ES-I3 (cell line): ENCODE results near the gene KRTAP12-4.
"Not testable (repeated sequence)": the region's sequence is repeated elsewhere in the genome, so short reads cannot be mapped to it uniquely, and the experiment has no call there.

ENCODE experiments used
- H3K36me3 ChIP-seq: 2 replicates; pipeline ENCODE4 v1.6.1; 2013; ENCODE audit warnings: mild to moderate bottlenecking, low read length, control low read depth, moderate library complexity; ENCODE audit not compliant: insufficient read depth
- H3K4me1 ChIP-seq: 2 replicates; pipeline ENCODE4 v1.6.1; 2013; ENCODE audit warnings: mild to moderate bottlenecking, control low read depth, low read length; ENCODE audit not compliant: insufficient read depth
- H3K9ac ChIP-seq: 2 replicates; pipeline ENCODE4 v1.6.1; 2013; ENCODE audit warnings: low read depth, mild to moderate bottlenecking, low read length, moderate library complexity
- H3K9me3 ChIP-seq: 2 replicates; pipeline ENCODE4 v1.6.1; 2013; ENCODE audit warnings: mild to moderate bottlenecking, low read length, moderate library complexity; ENCODE audit not compliant: control insufficient read depth, insufficient read depth

Gene KRTAP12-4

DNA sequence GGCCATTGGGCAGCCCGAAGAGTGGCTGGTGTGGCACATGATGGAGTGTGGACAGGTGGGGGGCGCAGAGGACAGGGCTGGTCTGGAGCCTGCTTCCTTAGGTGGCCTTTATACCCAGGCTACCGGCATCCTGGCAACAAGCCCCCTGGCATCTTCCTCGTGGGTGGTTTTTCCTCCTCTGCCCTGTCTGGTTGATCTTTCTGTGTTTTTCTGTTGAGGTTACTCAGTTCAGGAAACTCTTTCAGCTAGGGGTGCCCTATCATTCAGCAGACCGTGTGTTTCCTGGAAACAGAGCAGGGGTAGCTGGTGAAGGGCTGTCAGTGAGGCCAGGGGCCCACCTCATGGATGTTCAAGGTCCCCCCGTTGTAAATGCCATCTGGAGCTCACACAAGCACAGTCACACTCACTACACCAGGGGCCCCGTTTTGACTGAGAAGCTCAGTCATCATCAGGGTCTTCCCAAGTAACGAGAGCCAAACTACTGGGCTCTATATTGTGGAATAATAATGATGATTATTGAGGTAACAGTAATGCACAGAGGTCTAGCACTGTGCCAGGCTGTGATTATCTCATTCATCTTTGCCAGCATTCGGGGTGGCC is at the start of gene KRTAP12-4:
KRTAP12-4 (minus strand) TSS at position 84 of the 600 bp plus-strand sequence; CDS start at position 39, 45 bp downstream.
- no peak within 1 kb of the TSS for H3K9ac ChIP-seq
- H3K4me1 ChIP-seq: peaks cover 6% of the 10 kb centered on the region; the same call in 1 of the 2 replicates
- H3K36me3 ChIP-seq: no peaks in the 10 kb centered on the region
- H3K9me3 ChIP-seq: no peaks in the 10 kb centered on the region

- Histone ChIP-seq H3K36me3 (no peaks in the 10 kb centered on the region), H3K4me1 (peaks cover 15% of the 10 kb centered on the region; the same call in 1 of the 2 replicates), H3K9me3 (no peaks in the 10 kb centered on the region), H3K9ac (peak overlapping the region; percentile 31)
These were observed 49.5 kb upstream of the KRTAP12-4 start for GRCh38 chr21:44703731-44704635.

DNA sequence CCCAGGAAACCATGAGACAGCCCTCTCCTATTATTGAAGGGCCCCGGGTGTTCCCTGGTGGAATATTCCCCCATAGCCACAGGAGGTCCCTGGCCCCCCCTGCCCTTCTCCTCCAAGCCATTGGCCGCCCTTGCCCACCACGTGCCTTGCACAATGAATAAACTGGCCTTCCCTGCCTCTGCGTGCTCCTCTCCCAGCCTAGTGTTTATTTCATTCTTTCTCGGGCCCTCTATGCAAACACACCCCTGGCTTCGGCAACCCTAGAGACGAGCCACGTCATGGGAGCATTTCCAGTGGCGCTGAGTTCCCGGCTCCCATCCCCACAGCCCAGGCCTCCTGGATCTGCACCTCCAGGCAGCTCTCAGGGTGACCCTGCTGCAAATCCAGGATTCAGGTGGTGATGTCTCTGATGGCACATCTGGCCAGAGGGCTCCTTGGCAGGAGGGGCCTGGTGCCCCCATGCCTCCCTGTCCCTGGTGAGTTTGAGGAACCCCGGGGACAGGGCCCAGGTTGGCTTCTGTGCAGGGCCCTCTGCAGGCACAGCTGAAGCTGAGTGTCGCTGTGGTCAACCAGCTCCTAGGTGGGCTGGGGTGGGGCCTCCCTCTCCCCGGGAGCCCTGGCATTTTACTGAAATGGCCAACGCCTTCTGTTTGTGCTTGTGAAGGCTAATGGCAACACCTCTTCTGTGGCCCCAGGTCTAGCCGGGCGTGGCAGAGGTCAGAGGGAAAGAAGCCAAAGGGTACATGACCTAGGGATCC is 48.7 kb upstream of the KRTAP12-4 start:
- peaks cover 15% of the 10 kb centered on the region; the same call in 1 of the 2 replicates for H3K4me1 ChIP-seq
- H3K9me3 ChIP-seq: no peaks in the 10 kb centered on the region
- peak overlapping the region; percentile 31; the same call in 1 of the 2 replicates for H3K9ac ChIP-seq
- no peaks in the 10 kb centered on the region for H3K36me3 ChIP-seq

- Histone ChIP-seq H3K9me3 (no peaks in the 10 kb centered on the region), H3K4me1 (peaks cover 22% of the 10 kb centered on the region; the same call in 1 of the 2 replicates), H3K9ac (no peak overlapping the region), H3K36me3 (no peaks in the 10 kb centered on the region)
These were observed 47.9 kb upstream of the KRTAP12-4 start for GRCh38 chr21:44702111-44702972.

GRCh38 chr21:44701541-44701940 is 47.1 kb upstream of the KRTAP12-4 start:
- H3K36me3 ChIP-seq: no peaks in the 10 kb centered on the region
- no peak overlapping the region for H3K9ac ChIP-seq
- H3K9me3 ChIP-seq: no peaks in the 10 kb centered on the region
- peaks cover 22% of the 10 kb centered on the region; the same call in 1 of the 2 replicates for H3K4me1 ChIP-seq

DNA sequence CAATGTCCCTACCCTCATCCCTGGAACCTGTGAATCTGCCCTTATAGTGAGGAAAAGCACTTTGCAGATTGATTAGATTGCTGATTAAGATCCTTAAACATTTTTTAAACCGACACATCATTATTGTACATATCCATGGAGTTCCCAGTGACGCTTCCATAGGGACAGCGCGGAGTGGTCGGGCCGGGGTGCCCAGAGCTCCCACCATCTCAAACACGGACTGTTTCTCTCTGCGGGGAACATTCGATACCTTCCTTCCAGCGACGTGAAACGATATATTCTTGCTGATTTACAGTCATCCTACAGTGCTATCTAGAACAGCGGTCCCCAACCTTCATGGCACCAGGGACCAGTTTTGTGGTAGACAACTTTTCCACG is 46.6 kb upstream of the KRTAP12-4 start:
- Histone ChIP-seq H3K9ac (no peak overlapping the region), H3K9me3 (no peaks in the 10 kb centered on the region), H3K36me3 (no peaks in the 10 kb centered on the region), H3K4me1 (peaks cover 22% of the 10 kb centered on the region; the same call in 1 of the 2 replicates)

DNA sequence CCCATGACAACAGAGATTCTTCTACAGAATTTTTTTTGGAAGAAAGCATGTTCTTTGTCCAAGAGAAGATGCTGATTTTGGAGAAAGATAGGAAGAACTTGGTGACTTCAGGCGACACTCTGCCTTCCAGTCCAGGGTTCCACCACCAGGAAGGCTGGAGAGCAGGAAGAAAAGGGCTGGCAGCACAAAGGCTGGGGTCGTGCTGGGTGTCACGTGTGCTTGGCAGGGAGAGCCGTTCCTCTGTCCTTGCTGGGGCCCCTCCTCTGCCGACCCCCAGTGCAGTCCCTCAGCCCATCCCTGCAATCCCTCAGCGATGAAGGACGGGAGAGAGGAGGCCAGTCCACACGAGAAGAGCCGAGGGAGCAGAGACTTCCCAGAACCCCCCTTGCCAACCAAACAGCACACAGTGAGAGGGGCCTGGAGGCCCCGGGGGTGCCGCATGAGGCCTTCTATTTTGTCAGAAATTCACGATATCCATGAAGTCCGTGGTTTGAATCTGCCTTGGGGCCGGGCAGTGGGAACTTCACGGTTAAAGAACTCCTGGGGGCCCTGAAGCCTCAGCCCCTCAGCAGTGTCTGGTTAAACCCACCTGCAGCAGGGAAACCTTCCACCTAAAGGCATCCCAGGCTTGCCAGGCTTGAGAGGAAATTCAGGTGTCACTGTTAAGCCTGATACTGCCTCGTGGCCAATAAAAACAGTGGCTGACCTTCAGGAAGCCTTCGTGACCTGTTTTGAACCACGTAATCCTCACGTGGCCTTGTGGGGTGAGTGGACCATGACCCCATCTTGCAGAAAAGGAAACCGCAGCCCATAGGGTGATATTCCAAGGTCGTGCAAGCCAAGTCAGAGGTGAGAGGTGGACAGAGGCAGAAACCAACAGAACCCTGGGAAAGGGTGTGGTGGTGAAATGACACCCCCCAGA is 45.9 kb upstream of the KRTAP12-4 start:
- no peaks in the 10 kb centered on the region for H3K36me3 ChIP-seq
- peaks cover 25% of the 10 kb centered on the region; the same call in 1 of the 2 replicates for H3K4me1 ChIP-seq
- H3K9ac ChIP-seq: no peak overlapping the region
- H3K9me3 ChIP-seq: no peaks in the 10 kb centered on the region

- no peaks in the 10 kb centered on the region for H3K36me3 ChIP-seq
- no peaks in the 10 kb centered on the region for H3K9me3 ChIP-seq
- no peak overlapping the region for H3K9ac ChIP-seq
- H3K4me1 ChIP-seq: peaks cover 25% of the 10 kb centered on the region; the same call in 1 of the 2 replicates
These were observed 45.1 kb upstream of the KRTAP12-4 start for GRCh38 chr21:44699502-44700001.

DNA sequence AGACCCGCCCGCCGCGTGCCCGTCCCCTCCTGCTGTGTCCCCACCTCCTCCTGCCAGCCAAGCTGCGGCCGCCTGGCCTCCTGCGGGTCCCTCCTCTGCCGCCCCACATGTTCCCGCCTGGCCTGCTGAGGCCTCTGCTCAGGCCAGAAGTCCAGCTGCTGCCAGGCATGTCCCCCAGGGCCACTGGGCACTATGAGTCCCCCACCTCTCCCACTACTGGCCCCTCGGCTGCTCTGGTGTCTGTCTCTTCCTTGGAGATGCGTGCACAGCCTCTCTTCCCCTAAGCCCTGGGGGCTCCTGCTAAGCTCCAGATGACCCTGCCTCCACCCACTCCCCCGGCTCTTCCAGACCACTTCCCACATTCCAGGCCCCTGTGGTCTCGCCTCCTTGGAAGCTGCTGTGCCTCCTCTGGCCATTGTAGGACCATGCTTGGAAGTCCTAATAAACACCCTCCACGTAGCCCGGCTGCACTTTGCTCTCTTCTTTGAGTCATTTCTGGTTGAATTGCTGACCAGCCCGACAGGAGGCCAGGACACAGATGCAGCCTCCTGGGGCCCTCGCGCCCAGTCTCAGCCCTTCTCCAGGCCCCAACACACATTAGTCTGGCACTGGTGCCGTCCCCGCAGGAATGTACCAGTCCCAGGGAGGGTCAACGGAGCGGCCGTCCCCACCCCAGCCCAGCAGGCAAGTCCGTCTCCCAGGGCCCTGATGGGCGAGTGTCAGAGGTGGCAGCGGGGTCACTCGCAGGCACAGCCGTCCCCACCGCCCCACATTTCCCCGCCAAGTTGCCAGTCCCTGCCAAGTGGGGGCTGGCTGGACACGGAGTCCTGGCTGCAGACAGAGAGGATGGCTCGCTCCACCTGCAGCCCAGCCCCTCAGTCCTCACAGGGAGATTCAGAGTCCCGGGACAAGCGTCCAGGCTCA is 43.6 kb upstream of the KRTAP12-4 start:
- H3K9ac ChIP-seq: no peak overlapping the region; the same call in 1 of the 2 replicates
- H3K4me1 ChIP-seq: peaks cover 14% of the 10 kb centered on the region; the same call in 1 of the 2 replicates
- H3K9me3 ChIP-seq: 0 out of 2 replicates have a peak, but pooled peaks cover under 1% of the 10 kb centered on the region
- H3K36me3 ChIP-seq: no peaks in the 10 kb centered on the region

- not testable (repeated sequence) for H3K36me3 ChIP-seq, H3K9me3 ChIP-seq
- peaks cover 10% of the 10 kb centered on the region; the same call in 1 of the 2 replicates for H3K4me1 ChIP-seq
- H3K9ac ChIP-seq: peak within 1 kb of the TSS; percentile 30; the same call in 1 of the 2 replicates
These were observed 42.8 kb upstream of the KRTAP12-4 start, which contains the start of gene KRTAP10-12 for GRCh38 chr21:44697172-44697810. Gene KRTAP10-12, plus strand, starts transcription at chr21:44697172. Its CDS starts 30 bp downstream, at chr21:44697202.

DNA sequence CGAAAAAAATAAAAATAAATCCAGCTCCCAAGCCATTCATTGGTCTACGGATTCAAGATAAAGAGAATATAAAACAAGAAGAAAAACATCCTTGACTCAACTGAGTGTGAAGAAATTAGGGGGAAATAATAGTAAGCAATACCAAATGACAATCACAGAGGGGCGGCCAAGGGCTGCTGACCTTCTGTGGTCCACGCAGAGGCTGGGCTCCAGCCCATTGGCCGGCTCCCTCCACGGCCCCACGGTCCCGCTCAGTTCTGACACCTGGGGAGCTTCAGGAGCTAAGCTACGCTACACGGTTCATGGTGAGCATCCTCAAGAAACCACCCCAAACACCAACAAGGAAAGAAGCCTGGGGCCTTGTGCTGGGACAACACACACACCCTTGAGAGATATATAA is 42.1 kb upstream of the KRTAP12-4 start:
- Histone ChIP-seq H3K9me3 (0 out of 2 replicates have a peak, but pooled peaks cover 7% of the 10 kb centered on the region), H3K36me3 (no peaks in the 10 kb centered on the region), H3K9ac (peak overlapping the region; percentile 30; the same call in 1 of the 2 replicates), H3K4me1 (peaks cover 10% of the 10 kb centered on the region; the same call in 1 of the 2 replicates)
